Mesothelial cell of epicardium (in vitro differentiated cells): ENCODE data around the gene TM9SF2. TPM values are rescaled to one million over a fixed set of nuclear protein-coding genes. Genes with fewer than 3 reads are reported as not detected.
A peak's percentile ranks its signal among the peaks of the same experiment; 100 is the strongest.

Experiments used
- DNase-seq, 2 experiments: peaks; one replicate each; pipeline ENCODE4 v3.0.0; 2021; ENCODE audit warnings: low spot score in 2 of 2; ENCODE audit not compliant: unreplicated experiment in 2 of 2
- H3K27ac Mint-ChIP-seq: 2 replicates; pipeline ENCODE4 v1.8.0; 2021; ENCODE audit warnings: mixed read lengths
- H3K27me3 Mint-ChIP-seq: 2 replicates; pipeline ENCODE4 v1.8.0; 2021; ENCODE audit warnings: low read depth, mixed read lengths
- H3K36me3 Mint-ChIP-seq: 2 replicates; pipeline ENCODE4 v1.8.0; 2021; ENCODE audit warnings: mixed read lengths
- H3K4me1 Mint-ChIP-seq: 2 replicates; pipeline ENCODE4 v1.8.0; 2021; ENCODE audit warnings: mixed read lengths
- H3K4me3 Mint-ChIP-seq: 2 replicates; pipeline ENCODE4 v1.8.0; 2021; ENCODE audit warnings: mild to moderate bottlenecking, moderate library complexity, mixed read lengths
- H3K9me3 Mint-ChIP-seq: 2 replicates; pipeline ENCODE4 v1.8.0; 2021; ENCODE audit warnings: mixed read lengths
- total RNA-seq: library from RNA; stranded (reverse); gene quantifications from 3 replicates; pipeline ENCODE4 v1.2.1, GENCODE V29; 2021
- TF ChIP-seq, protein P1 (sequence below): fragments of 200-600 bp; sonication (generic); IDR thresholded peaks from one replicate; pipeline ENCODE4 v1.5.0; 2021; ENCODE audit warnings: antibody characterized with exemption; ENCODE audit not compliant: unreplicated experiment

TM9SF2 gene
- total RNA-seq, 1 donor from 2014 or later, result 106 TPM

DNA sequence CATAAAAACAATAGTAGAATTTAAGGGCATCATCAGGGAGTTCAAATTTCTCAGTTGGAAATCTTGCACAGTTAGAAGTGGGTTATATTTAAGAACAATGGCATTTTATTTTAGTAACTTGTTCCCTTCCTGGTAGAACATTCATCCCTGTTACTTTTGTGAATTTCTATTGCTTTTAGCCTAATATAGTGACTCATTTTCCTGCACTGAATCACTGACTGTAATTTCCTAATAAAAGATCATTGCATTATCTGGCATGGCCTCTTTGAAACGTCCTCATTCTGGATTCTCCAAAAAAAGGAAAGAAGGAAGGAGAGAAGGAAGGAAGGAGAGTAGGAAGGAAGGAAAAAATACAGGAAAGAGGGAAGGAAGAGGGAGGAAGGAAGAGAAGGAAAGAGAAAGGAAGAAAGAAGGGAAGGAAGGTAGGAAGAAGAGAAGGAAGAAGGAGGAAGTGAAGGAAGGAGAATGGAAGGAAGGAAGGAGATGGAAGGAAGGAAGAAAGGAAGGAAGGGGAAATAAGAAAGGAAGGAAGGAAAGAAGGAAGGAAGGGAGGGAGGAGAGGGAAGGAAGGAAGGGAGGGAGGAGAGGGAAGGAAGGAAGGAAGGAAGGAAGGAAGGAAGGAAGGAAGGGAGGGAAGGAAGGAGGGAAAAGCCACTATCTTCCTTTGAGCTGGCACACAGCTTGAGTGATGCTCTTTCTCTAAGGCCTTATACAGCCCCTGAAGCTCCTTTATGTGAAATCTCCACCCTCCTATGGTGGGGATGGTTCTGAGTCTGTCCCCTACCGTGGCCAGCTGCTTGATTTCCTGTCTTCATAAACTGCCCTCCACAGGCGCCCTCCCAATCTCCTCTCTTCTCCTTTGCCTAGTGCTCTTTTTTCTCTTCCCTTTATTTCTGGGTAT is 29.8 kb upstream of the TM9SF2 start:
- Mint-ChIP-seq H3K9me3 (peaks cover 7% of the 10 kb centered on the region), H3K36me3 (no peaks in the 10 kb centered on the region), H3K4me3 (no peak overlapping the region), H3K27me3 (peaks cover 3% of the 10 kb centered on the region), H3K27ac (no peak overlapping the region), H3K4me1 (peaks cover 3% of the 10 kb centered on the region)
- no peak for DNase-seq
- TF ChIP-seq, protein P1, sequence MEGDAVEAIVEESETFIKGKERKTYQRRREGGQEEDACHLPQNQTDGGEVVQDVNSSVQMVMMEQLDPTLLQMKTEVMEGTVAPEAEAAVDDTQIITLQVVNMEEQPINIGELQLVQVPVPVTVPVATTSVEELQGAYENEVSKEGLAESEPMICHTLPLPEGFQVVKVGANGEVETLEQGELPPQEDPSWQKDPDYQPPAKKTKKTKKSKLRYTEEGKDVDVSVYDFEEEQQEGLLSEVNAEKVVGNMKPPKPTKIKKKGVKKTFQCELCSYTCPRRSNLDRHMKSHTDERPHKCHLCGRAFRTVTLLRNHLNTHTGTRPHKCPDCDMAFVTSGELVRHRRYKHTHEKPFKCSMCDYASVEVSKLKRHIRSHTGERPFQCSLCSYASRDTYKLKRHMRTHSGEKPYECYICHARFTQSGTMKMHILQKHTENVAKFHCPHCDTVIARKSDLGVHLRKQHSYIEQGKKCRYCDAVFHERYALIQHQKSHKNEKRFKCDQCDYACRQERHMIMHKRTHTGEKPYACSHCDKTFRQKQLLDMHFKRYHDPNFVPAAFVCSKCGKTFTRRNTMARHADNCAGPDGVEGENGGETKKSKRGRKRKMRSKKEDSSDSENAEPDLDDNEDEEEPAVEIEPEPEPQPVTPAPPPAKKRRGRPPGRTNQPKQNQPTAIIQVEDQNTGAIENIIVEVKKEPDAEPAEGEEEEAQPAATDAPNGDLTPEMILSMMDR, result no peak

DNA sequence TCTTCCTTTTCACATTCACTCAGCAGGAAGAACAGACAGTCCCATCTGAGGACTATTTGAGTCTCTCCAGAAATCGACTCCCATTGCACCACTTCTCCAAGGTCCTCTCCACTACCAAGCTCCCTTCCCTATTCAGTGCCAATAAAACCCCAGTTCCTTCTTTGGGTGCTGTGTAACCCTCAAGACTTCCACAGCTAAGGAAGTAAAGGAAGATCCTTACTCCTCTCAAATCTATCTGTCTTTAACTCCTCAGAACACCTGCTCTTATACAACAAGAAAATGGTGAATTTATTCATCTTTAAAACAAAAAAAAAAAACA is 29.2 kb upstream of the TM9SF2 start:
- H3K4me3 Mint-ChIP-seq, result no peak overlapping the region

DNA sequence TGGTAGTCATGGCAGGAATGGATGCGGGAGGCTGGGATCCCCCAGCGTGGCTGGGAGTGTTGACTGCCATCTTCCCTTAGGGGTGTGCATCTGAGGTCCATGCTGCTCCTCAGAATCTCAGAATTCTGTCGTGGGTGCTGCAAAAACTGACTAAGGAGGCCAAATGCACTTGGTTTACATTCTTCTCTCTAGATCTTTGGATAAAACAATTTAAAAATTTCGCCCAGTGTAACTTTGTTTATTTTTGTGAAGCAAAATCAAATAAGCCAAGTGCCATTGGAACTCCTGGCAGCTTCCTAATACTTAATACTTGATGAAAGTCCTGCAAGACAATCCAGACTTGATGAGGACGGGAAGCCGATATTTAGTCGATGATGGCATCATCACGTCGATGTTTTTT is 27.8 kb upstream of the TM9SF2 start:
- no peak for DNase-seq
- no peak overlapping the region for H3K4me3 Mint-ChIP-seq
- H3K27ac Mint-ChIP-seq, result no peak overlapping the region
- H3K36me3 Mint-ChIP-seq, result no peaks in the 10 kb centered on the region
- H3K9me3 Mint-ChIP-seq, result peaks cover 7% of the 10 kb centered on the region
- peaks cover 3% of the 10 kb centered on the region for H3K27me3 Mint-ChIP-seq
- H3K4me1 Mint-ChIP-seq, result peaks cover 18% of the 10 kb centered on the region
- TF ChIP-seq, protein P1, result no peak

More for the DNA sequence above, 29.2 kb upstream of the TM9SF2 start:
- TF ChIP-seq, protein P1, result no peak
- H3K4me1 Mint-ChIP-seq, result peaks cover 9% of the 10 kb centered on the region
- no peaks in the 10 kb centered on the region for H3K36me3 Mint-ChIP-seq
- DNase-seq, result no peak
- no peak overlapping the region for H3K27ac Mint-ChIP-seq
- H3K27me3 Mint-ChIP-seq, result peaks cover 3% of the 10 kb centered on the region
- H3K9me3 Mint-ChIP-seq, result peaks cover 7% of the 10 kb centered on the region

DNA sequence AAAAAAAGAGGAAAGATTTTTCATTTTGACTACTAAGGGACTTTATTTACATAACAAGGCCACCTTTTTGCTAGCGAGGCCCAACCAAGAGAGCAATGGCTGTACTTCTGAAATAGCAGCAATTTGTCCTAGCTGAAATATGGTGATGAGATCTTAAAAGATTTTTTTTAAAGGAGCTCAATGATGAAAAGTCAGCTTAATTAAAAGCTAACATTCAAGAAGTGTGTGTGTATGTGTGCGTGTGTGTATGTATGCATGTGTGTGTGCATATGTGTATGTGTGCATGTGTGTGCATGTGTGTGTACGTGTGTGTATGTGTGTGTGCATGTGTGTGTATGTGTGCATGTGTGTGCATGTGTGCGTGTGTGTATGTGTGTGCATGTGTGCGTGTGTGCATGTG is 24.6 kb upstream of the TM9SF2 start:
- H3K36me3 Mint-ChIP-seq, result no peaks in the 10 kb centered on the region
- TF ChIP-seq, protein P1, result no peak
- no peaks in the 10 kb centered on the region for H3K27me3 Mint-ChIP-seq

DNA sequence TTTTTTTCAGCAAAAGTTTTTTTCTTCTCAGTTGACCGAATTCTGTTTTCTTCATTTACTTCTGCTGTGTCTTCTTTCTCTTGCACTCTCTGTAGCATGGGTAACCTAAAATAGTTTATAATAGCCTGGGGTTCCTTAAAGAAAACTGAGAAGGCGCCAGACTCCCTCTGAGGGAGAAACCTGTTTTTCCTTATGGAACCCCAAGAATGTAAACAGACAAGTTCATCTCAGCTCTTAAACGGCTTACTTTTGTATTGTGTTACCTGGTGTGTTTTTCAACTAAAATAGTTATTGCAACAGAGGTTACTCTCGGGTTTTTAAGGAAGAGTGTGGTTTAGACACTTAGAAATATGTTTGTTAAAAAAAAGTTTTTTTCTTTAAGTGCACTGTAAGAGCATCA is 23.8 kb upstream of the TM9SF2 start:
- Mint-ChIP-seq H3K27me3 (no peaks in the 10 kb centered on the region), H3K36me3 (no peaks in the 10 kb centered on the region)
- TF ChIP-seq, protein P1, result no peak

More for the DNA sequence above, 24.6 kb upstream of the TM9SF2 start:
- Mint-ChIP-seq H3K9me3 (no peaks in the 10 kb centered on the region), H3K4me3 (no peak overlapping the region), H3K4me1 (peaks cover 22% of the 10 kb centered on the region), H3K27ac (peak overlapping the region; percentile 39)
- DNase-seq, result no peak

More for the DNA sequence above, 23.8 kb upstream of the TM9SF2 start:
- no peak overlapping the region for H3K4me3 Mint-ChIP-seq
- peaks cover 22% of the 10 kb centered on the region for H3K4me1 Mint-ChIP-seq
- peak overlapping the region; percentile 72 for H3K27ac Mint-ChIP-seq
- no peak for DNase-seq
- no peaks in the 10 kb centered on the region for H3K9me3 Mint-ChIP-seq
